HCT116 (cell line): ENCODE results near the gene DGKB. TPM values are rescaled to one million over a fixed set of nuclear protein-coding genes. Genes with fewer than 3 reads are reported as not detected.

Experiments used
- ATAC-seq: fragments of 200-7000 bp; cut with Tn5 transposase; 2 replicates; pipeline ENCODE4 v1.9.1; 2020; ENCODE audit warnings: mild to moderate bottlenecking, moderate library complexity
- BruUV-seq: library from RNA; stranded (reverse); fragments of 400-500 nt; replicated peaks from 2 replicates; lab custom pipeline; 2021; lab: Mats Ljungman, UMichigan
- CTCF ChIA-PET: fragments of 300-600 bp; sonication (Branson Sonifier 250); formaldehyde crosslinking; loops from one replicate; lab custom pipeline; 2021; ENCODE audit warnings: antibody characterized with exemption; lab: Charles Lee
- POLR2A ChIA-PET: fragments of 300-600, 350-600 bp; sonication (Branson Sonifier 250); formaldehyde crosslinking; loops from one replicate; lab custom pipeline; 2021; ENCODE audit warnings: antibody characterized with exemption; lab: Charles Lee
- RAD21 ChIA-PET, 2 experiments: fragments of 300-600 bp; sonication (Branson Sonifier 250); formaldehyde crosslinking; loops; one replicate each; lab custom pipeline; 2023; ENCODE audit warnings: low total read pairs in 2 of 2; ENCODE audit not compliant: uncharacterized antibody in 2 of 2, unreplicated experiment in 2 of 2, low non-redundant PET in 1 of 2; lab: Charles Lee
- DNase-seq: peaks from one replicate; pipeline ENCODE4 v3.0.0-alpha.2; 2010; ENCODE audit warnings: low read depth, low spot score
- H2AFZ ChIP-seq: fragments of 200-600 bp; shearing (Covaris generic), sonication (generic); 2 replicates; pipeline ENCODE4 v1.6.1; 2017; ENCODE audit warnings: low read depth, mixed run types, mixed read lengths, antibody characterized with exemption, low read length; ENCODE audit not compliant: poor library complexity, severe bottlenecking
- H3K27ac ChIP-seq: 2 replicates; pipeline ENCODE4 v1.5.1; 2012; ENCODE audit warnings: low read depth, low read length
- H3K27me3 ChIP-seq: fragments of 200-600 bp; sonication (generic); 2 replicates; pipeline ENCODE4 v1.6.1; 2016; ENCODE audit warnings: mixed run types, low read length, mixed read lengths; ENCODE audit not compliant: insufficient read depth
- H3K36me3 ChIP-seq, 2 experiments: fragments of 200-500 bp in 1 of 2; fragments of 200-600 bp in 1 of 2; sonication (Bioruptor generic) in 1 of 2; sonication (generic) in 1 of 2; 2 replicates each; pipeline versions ENCODE4 v1.5.1 to v1.6.1; 2014 to 2016; ENCODE audit warnings: low read length in 2 of 2, inconsistent platforms in 1 of 2, mixed read lengths in 1 of 2, mixed run types in 1 of 2; ENCODE audit not compliant: insufficient read depth in 2 of 2, control insufficient read depth in 1 of 2
- H3K4me1 ChIP-seq, 2 experiments: fragments of 200-600 bp in 1 of 2; sonication (generic) in 1 of 2; 2 replicates each; pipeline versions ENCODE4 v1.5.1 to v1.6.1; 2012 to 2017; ENCODE audit warnings: low read length in 2 of 2, inconsistent platforms in 1 of 2, mild to moderate bottlenecking in 1 of 2, mixed read lengths in 1 of 2, mixed run types in 1 of 2, moderate library complexity in 1 of 2; ENCODE audit not compliant: insufficient read depth in 2 of 2, control insufficient read depth in 1 of 2
- H3K4me2 ChIP-seq: fragments of 200-600 bp; sonication (generic); 2 replicates; pipeline ENCODE4 v1.6.1; 2017; ENCODE audit warnings: mixed run types, low read length, mixed read lengths
- H3K4me3 ChIP-seq, 2 experiments: fragments of 200-600 bp in 1 of 2; sonication (generic) in 1 of 2; replicated peaks in 1 of 2; 2 replicates each; pipeline ENCODE4 v1.5.1; 2011 to 2016; ENCODE audit warnings: low read length in 2 of 2, control low read depth in 1 of 2, low read depth in 1 of 2, mild to moderate bottlenecking in 1 of 2, mixed read lengths in 1 of 2, mixed run types in 1 of 2
- H3K79me2 ChIP-seq: fragments of 200-600 bp; sonication (generic); 2 replicates; pipeline ENCODE4 v1.6.1; 2017; ENCODE audit warnings: mild to moderate bottlenecking, mixed run types, low read length, moderate library complexity, mixed read lengths; ENCODE audit not compliant: insufficient read depth
- H3K9ac ChIP-seq: fragments of 200-600 bp; sonication (generic); 2 replicates; pipeline ENCODE4 v1.6.1; 2016; ENCODE audit warnings: low read length, mixed read lengths
- H3K9me2 ChIP-seq: fragments of 200-600 bp; sonication (generic), shearing (Covaris generic); 2 replicates; pipeline ENCODE4 v1.6.1; 2017; ENCODE audit warnings: mixed run types, mild to moderate bottlenecking, moderate library complexity; ENCODE audit not compliant: insufficient read depth
- H3K9me3 ChIP-seq, 2 experiments: fragments of 200-500 bp in 1 of 2; fragments of 200-600 bp in 1 of 2; sonication (Bioruptor generic) in 1 of 2; sonication (generic) in 1 of 2; 2 replicates each; pipeline ENCODE4 v1.6.1; 2014 to 2017; ENCODE audit warnings: low read length in 2 of 2, mixed read lengths in 2 of 2, inconsistent platforms in 1 of 2, low read depth in 1 of 2, mild to moderate bottlenecking in 1 of 2, mixed run types in 1 of 2, moderate library complexity in 1 of 2; ENCODE audit not compliant: control insufficient read depth in 1 of 2, insufficient read depth in 1 of 2
- H4K20me1 ChIP-seq: fragments of 200-600 bp; sonication (generic), shearing (Covaris generic); 2 replicates; pipeline ENCODE4 v1.6.1; 2017; ENCODE audit warnings: mixed run types, mild to moderate bottlenecking, moderate library complexity; ENCODE audit not compliant: insufficient read depth
- CBX3 ChIP-seq: IDR thresholded peaks from 2 replicates; pipeline ENCODE4 v1.6.1; 2012; ENCODE audit warnings: low read depth
- CEBPB ChIP-seq: IDR thresholded peaks from 2 replicates; pipeline ENCODE4 v1.6.1; 2012; ENCODE audit warnings: low read depth
- EGR1 ChIP-seq: IDR thresholded peaks from 2 replicates; pipeline ENCODE4 v1.6.1; 2012; ENCODE audit warnings: low read depth
- ELF1 ChIP-seq: IDR thresholded peaks from 2 replicates; pipeline ENCODE4 v1.6.1; 2012; ENCODE audit warnings: low read depth, borderline replicate concordance
- SRF ChIP-seq: IDR thresholded peaks from 2 replicates; pipeline ENCODE4 v1.6.1; 2012; ENCODE audit warnings: low read depth
- intact Hi-C: fragments of 100-400 bp; cut with micrococcal nuclease; formaldehyde crosslinking; loops from 2 replicates; pipeline ENCODE4 v1.10.0; 2022
- total RNA-seq: library from RNA; stranded (reverse); gene quantifications from one replicate; pipeline ENCODE4 v1.2.1, GENCODE V29; 2021; ENCODE audit not compliant: unreplicated experiment
- TF ChIP-seq, protein P1 (sequence below): IDR thresholded peaks from 2 replicates; pipeline ENCODE4 v1.6.1; 2012; ENCODE audit warnings: low read depth
- TF ChIP-seq, protein P2 (sequence below): IDR thresholded peaks from 2 replicates; pipeline ENCODE4 v1.6.1; 2011; ENCODE audit warnings: mild to moderate bottlenecking, low read length, moderate library complexity; ENCODE audit not compliant: insufficient replicate concordance; ENCODE audit errors: extremely low read depth

The DGKB gene
- total RNA-seq, 1 experiment from 2014 or later = 0.05 TPM

DNA sequence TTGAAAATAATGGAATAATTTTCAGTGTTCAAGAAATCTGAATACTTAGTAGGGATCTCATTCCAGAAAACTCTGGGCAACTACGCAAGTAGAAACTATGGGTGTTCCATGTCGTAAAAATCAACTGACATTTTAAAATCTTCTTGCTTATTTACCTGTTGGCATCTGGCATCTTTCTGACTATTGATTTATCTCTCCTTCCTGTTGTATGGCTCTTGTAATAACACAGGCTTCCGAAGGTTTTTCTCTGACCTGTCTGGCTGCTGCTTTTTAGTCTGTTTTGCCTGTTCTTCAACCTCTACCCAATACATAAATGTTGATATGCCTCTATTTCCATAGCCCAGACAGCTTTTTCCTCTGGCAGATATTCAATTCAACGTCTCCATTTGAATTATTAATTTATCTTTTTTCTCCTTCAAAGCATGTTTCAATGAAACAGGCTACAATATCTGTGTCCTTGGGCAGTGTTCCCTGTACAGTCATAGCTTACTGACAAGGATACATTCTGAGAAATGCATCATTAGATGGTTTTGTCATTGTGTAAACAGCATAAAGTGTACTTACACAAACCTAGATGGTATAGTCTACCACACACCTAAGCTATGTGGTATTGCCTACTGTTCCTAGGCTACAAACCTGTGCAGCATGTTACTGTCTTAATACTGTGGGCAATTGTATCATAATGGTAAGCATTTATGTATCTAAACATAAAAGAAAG lies 807.2 kb downstream of the DGKB start:
- H3K9ac ChIP-seq = no peak overlapping the region
- no peaks in the 10 kb centered on the region for H3K4me1 ChIP-seq
- H3K27me3 ChIP-seq = no peaks in the 10 kb centered on the region
- intact Hi-C loops = no loop called here
- BruUV-seq = no TSS peak
- no peaks in the 10 kb centered on the region for H3K79me2 ChIP-seq
- no peaks in the 10 kb centered on the region for H3K9me3 ChIP-seq
- H4K20me1 ChIP-seq = no peaks in the 10 kb centered on the region
- TF ChIP-seq EGR1 (no peak), SRF (no peak), CEBPB (no peak), CBX3 (no peak), ELF1 (no peak)
- TF ChIP-seq, protein P1, sequence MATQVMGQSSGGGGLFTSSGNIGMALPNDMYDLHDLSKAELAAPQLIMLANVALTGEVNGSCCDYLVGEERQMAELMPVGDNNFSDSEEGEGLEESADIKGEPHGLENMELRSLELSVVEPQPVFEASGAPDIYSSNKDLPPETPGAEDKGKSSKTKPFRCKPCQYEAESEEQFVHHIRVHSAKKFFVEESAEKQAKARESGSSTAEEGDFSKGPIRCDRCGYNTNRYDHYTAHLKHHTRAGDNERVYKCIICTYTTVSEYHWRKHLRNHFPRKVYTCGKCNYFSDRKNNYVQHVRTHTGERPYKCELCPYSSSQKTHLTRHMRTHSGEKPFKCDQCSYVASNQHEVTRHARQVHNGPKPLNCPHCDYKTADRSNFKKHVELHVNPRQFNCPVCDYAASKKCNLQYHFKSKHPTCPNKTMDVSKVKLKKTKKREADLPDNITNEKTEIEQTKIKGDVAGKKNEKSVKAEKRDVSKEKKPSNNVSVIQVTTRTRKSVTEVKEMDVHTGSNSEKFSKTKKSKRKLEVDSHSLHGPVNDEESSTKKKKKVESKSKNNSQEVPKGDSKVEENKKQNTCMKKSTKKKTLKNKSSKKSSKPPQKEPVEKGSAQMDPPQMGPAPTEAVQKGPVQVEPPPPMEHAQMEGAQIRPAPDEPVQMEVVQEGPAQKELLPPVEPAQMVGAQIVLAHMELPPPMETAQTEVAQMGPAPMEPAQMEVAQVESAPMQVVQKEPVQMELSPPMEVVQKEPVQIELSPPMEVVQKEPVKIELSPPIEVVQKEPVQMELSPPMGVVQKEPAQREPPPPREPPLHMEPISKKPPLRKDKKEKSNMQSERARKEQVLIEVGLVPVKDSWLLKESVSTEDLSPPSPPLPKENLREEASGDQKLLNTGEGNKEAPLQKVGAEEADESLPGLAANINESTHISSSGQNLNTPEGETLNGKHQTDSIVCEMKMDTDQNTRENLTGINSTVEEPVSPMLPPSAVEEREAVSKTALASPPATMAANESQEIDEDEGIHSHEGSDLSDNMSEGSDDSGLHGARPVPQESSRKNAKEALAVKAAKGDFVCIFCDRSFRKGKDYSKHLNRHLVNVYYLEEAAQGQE = no peak
- TF ChIP-seq, protein P2, sequence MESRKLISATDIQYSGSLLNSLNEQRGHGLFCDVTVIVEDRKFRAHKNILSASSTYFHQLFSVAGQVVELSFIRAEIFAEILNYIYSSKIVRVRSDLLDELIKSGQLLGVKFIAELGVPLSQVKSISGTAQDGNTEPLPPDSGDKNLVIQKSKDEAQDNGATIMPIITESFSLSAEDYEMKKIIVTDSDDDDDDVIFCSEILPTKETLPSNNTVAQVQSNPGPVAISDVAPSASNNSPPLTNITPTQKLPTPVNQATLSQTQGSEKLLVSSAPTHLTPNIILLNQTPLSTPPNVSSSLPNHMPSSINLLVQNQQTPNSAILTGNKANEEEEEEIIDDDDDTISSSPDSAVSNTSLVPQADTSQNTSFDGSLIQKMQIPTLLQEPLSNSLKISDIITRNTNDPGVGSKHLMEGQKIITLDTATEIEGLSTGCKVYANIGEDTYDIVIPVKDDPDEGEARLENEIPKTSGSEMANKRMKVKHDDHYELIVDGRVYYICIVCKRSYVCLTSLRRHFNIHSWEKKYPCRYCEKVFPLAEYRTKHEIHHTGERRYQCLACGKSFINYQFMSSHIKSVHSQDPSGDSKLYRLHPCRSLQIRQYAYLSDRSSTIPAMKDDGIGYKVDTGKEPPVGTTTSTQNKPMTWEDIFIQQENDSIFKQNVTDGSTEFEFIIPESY = no peak
- no peaks in the 10 kb centered on the region; the same call in 1 of the 2 replicates for H3K9me2 ChIP-seq
- no peak overlapping the region for H3K4me2 ChIP-seq
- ChIA-PET CTCF (no interaction called here), RAD21 (no interaction called here), POLR2A (no interaction called here)
- H2AFZ ChIP-seq = no peak overlapping the region
- H3K27ac ChIP-seq = no peak overlapping the region
- no peak for DNase-seq
- H3K36me3 ChIP-seq = no peaks in the 10 kb centered on the region
- no peak for ATAC-seq
- H3K4me3 ChIP-seq = no peak overlapping the region
